ENCODE results near the gene AK5.

GRCh38 chr1:77412820-77413530 lies 131.2 kb downstream of the AK5 start:
- TF ChIP-seq CTCF (conservative IDR thresholded peaks at IDR 0.05; ENCODE audit: low read depth in 2 of 2) (no peak), POLR2AphosphoS5 (IDR thresholded peaks at IDR 0.05; ENCODE audit: low read depth) (no peak), STAT1 (IDR thresholded peaks at IDR 0.05; ENCODE audit: unreplicated experiment) (no peak), EZH2 (IDR thresholded peaks at IDR 0.05; ENCODE audit: low read depth, unreplicated experiment) (no peak), NANOG (IDR thresholded peaks at IDR 0.05; ENCODE audit: borderline replicate concordance) (no peak), REST (IDR thresholded peaks at IDR 0.05; ENCODE audit: unreplicated experiment) (no peak), EZH2phosphoT487 (IDR thresholded peaks at IDR 0.05; ENCODE audit: unreplicated experiment) (no peak), JUNB (IDR thresholded peaks at IDR 0.05; ENCODE audit: unreplicated experiment) (no peak), CREB1 (CRISPR knock-in tag; IDR thresholded peaks at IDR 0.05; ENCODE audit: low read depth) (no peak), ZNF114 (CRISPR knock-in tag; IDR thresholded peaks at IDR 0.05) (no peak)

Measured in GM23338 (cell line).